ENCODE results near the gene SF3A2.
"Not testable (repeated sequence)": the region's sequence is repeated elsewhere in the genome, so short reads cannot be mapped to it uniquely, and the experiment has no call there.

SF3A2 gene

GRCh38 chr19:2274931-2275535 lies 38.4 kb downstream of the SF3A2 start:
- DNase-seq (ENCODE audit: low read depth, low spot score) = no peak

GRCh38 chr19:2275588-2276428 lies 39.2 kb downstream of the SF3A2 start:
- DNase-seq (ENCODE audit: low read depth, low spot score) = no peak

GRCh38 chr19:2276429-2276986 lies 39.9 kb downstream of the SF3A2 start:
- no peak for DNase-seq (ENCODE audit: low read depth, low spot score)

DNA sequence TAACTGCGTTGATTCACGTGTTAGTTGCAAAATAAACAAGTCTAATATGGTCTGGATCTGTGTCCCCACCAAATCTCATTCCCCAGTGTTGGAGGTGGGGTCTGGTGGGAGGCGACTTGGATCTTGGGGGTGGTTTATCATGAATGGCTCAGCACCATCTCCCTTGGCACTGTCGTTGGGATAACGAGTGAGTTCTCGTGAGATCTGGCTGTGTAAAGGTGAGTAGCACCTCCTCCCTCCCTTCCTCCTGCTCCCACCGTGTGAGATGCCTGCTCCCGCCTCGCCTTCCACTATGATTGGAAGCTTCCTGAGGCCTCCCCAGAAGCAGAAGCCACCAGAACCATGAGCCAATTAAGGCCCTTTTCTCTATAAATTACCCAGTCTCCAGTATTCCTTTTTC lies 40.5 kb downstream of the SF3A2 start:
- DNase-seq (ENCODE audit: low read depth, low spot score) = no peak

DNA sequence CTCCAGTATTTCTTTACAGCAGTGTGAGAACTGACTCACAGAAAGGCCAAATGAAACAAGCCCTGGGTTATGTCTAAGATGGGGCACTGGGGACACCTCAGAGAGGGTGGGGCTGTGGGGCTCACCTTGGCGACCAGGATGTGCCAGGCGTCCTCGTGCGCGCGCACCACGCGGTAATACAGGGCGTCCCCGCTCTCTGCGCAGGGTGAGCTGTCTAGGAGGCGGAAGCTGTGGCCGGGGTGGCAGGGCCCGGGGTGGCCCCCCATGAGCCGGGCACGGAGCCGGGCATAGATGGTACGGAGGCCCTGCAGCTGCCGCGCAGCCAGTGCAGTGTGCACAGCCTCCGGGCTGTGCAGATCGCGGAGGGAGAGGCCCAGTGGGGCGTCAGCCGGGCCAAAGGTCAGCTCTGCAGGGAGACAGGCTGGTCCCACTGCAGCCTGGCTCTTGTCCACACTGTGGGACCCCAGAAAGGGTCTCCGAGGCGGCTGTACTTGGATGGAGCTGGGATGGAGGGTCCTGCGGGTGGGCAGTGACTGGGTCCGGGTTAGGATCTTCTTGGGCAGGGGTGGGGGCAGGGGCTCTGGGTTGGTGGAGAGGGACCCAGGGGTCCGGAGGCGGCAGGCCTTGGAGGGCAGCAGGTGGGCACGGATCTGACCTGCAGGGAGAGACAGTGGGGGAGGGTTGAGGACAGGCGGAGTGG lies 42.0 kb downstream of the SF3A2 start:
- no peak for DNase-seq (ENCODE audit: low read depth, low spot score)

- no peak for DNase-seq (ENCODE audit: low read depth, low spot score)
Measured at GRCh38 chr19:2280633-2281264, 44.1 kb downstream of the SF3A2 start.

DNA sequence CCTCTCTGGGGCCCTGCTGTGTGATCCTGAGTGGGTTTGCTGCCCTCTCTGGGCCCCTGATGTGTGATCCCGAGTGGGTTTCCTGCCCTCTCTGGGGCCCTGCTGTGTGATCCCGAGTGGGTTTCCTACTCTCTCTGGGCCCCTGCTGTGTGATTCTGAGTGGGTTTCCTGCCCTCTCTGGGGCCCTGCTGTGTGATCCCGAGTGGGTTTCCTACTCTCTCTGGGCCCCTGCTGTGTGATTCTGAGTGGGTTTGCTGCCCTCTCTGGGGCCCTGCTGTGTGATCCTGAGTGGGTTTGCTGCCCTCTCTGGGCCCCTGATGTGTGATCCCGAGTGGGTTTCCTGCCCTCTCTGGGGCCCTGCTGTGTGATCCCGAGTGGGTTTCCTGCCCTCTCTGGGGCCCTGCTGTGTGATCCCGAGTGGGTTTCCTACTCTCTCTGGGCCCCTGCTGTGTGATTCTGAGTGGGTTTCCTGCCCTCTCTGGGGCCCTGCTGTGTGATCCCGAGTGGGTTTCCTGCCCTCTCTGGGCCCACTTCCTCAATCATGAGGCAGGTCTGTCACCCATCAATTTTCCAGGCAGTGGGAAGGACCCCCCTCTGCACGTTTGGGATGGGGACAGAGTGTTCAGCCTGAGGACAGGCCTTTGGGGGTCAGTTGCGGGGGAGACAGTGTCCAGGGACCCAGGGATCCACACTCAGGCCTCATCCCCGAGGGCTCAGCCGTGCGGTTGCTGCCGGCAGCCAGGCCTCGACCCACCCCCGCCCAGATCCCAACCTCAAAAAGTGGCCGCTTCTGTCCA lies 44.8 kb downstream of the SF3A2 start:
- not testable (repeated sequence) for DNase-seq (ENCODE audit: low read depth, low spot score)

GRCh38 chr19:2282062-2282861 lies 45.6 kb downstream of the SF3A2 start, which contains the start of gene PEAK3:
TSS of gene PEAK3 (minus strand) at chr19:2282175. CDS start at chr19:2280931, 1,244 bp downstream.
- DNase-seq (ENCODE audit: low read depth, low spot score) = no peak

- no peak for DNase-seq (ENCODE audit: low read depth, low spot score)
Measured at GRCh38 chr19:2282862-2283237, 46.2 kb downstream of the SF3A2 start.

DNA sequence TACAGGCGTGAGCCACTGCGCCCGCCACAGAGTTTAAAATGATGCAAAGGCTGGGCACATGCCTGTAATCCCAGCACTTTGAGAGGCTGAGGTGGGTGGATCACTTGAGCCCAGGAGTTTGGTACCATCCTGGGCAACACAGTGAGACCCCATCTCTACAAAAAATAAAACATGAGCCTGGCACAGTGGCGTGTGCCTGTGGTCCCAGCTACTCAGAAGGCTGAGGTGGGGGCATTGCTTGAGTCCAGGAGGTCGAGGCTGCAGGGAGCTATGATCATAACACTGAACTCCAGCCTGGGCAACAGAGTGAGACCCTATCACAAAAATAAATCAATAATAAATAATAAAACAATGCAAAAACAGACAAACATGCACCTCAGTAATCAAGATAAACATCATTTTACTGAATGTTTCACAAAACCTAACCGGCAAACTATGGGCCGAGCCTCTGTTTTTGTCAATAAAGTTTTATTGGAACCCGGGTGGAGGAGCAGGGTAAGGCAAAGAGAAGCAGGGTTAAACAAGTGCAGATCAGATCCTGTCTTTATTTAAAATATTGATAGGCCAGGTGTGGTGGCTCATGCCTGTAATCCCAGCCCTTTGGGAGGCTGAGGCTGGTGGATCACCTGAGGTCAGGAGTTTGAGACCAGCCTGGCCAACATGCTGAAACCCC lies 47.3 kb downstream of the SF3A2 start:
- DNase-seq (ENCODE audit: low read depth, low spot score) = no peak

DNA sequence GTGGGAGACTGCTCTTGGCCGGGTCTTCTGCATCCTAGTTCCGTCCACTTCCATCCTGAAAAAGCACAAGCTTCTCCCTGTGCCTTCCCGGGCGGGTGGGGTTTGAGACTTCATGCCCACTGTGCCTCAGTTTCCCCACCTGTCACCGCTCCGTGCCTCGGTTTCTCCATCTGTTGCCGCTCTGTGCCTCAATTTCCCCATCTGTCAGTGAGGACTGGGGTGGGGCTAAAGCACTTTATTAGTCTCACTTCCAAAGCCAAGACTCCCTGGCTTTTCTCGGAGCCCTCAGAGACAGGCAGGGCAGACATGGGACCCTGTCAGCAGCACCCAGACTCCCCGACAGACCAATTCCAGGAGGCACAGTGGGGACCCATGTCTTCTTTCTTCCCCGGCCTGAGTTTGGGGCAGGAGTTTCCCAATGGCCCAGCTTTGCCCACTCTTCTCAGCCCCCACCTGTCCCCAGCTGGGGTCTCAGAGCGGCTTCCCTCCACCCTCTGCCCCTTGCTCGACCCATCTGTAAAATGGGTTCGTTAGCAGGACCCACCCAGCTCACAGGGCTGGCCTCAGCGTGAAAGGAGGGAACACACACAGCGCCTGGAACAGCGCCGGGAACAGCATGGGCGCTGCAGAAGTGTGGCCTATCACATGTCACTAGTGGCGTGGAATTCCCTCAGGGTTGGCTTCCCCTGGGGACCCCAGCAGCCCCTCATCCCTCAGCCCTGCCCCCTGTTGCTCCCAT lies 49.9 kb downstream of the SF3A2 start:
- DNase-seq (ENCODE audit: low read depth, low spot score) = no peak

DNA sequence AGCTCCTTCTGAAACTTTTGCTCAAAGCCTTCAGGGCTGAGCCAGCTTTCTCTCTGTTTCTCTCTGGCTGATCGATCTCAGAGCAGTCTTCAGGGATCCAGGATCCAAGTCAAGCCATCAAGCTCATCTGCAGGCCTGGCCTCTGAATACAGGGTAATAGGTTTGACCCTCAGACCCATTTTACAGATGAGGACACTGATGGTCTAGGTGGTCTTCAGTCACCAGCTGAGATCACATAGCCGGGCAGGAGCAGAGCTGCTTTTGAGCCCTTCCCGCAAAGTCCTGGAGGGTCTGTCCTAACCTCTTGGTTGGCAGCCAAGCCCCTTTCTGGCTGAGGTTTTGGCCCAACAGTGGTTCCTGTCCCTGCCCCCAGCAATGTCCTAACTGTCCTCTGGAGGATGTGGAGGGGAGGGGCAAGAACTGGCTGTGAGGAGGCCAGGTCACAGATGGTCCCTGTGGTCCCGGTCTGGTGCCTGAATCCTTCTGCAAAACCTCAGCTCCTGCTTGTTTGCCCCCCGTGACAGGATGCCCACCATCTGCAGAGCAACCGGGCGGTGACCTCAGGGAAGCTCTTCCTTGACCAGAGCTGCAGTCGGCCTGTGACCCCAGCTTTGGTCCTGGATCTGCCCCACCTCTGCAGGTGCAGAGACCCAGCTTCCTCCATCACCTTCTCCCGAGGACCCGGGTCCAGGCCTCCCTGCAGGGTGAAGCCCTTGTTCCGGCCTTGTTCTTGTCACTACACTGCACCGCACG lies 51.1 kb downstream of the SF3A2 start:
- no peak for DNase-seq (ENCODE audit: low read depth, low spot score)

DNA sequence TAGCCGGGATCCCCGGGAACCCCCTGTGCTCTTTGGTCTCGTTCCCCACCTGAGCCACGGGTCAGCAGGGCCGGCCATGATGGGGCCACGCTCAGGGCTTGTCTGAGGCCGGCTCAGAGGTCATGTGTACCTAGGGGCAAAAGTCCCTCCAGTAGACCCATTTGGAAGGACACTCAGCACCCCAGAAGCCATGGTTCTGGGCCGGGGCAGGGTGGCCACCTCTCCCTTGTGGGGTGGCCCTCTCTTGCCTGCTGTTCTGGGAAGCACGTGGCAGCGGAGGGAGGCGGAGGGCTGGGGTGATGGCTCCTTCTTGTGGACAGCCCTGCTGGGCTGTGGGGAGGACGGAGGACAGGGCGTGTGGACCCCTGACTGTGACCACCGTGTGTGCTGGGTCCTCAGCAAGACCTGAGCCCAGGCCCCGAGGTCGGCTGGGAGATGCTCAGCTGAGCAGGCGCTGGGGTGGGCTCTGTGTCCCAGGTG lies 51.8 kb downstream of the SF3A2 start:
- DNase-seq (ENCODE audit: low read depth, low spot score) = no peak

- no peak for DNase-seq (ENCODE audit: low read depth, low spot score)
Measured at GRCh38 chr19:2288818-2289713, 52.4 kb downstream of the SF3A2 start.

DNA sequence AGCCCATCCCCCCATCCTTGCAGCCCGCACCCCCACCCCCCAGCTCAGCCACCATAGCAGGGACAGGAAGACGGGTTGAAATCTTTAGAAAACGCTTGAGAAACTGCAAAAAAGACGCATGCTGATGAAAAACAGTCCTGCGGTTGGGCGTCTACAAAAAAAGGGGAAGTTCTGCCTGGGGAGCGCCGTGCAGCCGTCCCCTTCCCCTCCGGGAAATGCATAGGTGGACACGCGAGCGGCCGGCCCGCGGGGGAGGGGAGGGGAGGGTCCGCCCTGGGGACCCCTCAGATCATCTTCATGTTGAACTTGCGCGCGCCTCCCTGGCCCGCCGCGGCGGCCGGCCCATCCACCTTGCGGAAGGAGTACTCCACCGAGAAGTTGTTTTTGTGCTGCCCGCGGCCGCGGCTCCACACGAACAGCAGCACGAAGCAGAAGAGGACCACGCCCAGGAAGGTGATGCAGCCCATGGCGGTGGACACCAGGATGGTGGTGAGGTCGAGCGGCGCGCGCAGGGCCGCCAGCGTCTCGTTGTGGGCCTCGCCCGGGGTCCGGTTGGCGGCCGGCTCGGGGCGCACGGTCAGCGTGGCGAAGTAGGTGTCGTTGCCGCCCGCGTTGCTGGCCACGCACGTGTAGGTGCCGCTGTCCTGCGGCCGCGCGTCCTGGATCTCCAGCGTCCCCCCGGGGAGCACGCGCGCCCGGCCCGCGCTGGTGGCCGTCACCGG lies 53.3 kb downstream of the SF3A2 start:
- no peak for DNase-seq (ENCODE audit: low read depth, low spot score)

GRCh38 chr19:2290441-2291184 lies 54.0 kb downstream of the SF3A2 start:
- DNase-seq (ENCODE audit: low read depth, low spot score) = no peak
